Thyroid gland (tissue), 4 donors: ENCODE results near the gene BCAS3.

Experiments
- POLR2A ChIP-seq, 2 donors: fragments of 450-650 bp; IDR thresholded peaks; one replicate each; pipeline ENCODE4 v1.6.1; 2017; ENCODE audit warnings: antibody characterized with exemption in 2 of 2, mild to moderate bottlenecking in 2 of 2, moderate library complexity in 1 of 2
- TF ChIP-seq, protein P1 (sequence below), 6 experiments: fragments of 200-600 bp in 3 of 6; fragments of 450-650 bp in 3 of 6; sonication (generic) in 3 of 6; IDR thresholded peaks; one replicate each; pipeline ENCODE4 v1.5.1; 2016 to 2019; ENCODE audit warnings: antibody characterized with exemption in 6 of 6, mild to moderate bottlenecking in 2 of 6, inconsistent platforms in 1 of 6, moderate library complexity in 1 of 6

DNA sequence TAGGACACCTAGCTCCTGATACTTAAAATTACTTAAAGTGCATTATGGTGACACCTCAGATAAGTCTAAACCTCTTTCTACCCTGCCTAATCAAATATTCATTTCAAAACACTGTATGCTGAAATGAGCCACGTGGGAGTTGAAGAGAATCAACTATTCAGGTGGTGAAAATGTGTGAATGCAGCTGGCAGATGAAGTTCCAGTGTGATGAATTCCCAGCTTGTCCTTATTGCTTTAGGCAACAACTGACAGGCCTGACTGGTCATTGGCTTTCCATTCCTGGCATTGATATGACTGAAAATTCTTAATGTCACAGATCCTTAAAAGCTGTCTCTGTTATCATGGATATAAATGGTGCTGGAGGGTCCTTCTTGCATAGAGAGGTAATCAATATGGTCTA, 420.1 kb downstream of the BCAS3 start:
- TF ChIP-seq, protein P1, sequence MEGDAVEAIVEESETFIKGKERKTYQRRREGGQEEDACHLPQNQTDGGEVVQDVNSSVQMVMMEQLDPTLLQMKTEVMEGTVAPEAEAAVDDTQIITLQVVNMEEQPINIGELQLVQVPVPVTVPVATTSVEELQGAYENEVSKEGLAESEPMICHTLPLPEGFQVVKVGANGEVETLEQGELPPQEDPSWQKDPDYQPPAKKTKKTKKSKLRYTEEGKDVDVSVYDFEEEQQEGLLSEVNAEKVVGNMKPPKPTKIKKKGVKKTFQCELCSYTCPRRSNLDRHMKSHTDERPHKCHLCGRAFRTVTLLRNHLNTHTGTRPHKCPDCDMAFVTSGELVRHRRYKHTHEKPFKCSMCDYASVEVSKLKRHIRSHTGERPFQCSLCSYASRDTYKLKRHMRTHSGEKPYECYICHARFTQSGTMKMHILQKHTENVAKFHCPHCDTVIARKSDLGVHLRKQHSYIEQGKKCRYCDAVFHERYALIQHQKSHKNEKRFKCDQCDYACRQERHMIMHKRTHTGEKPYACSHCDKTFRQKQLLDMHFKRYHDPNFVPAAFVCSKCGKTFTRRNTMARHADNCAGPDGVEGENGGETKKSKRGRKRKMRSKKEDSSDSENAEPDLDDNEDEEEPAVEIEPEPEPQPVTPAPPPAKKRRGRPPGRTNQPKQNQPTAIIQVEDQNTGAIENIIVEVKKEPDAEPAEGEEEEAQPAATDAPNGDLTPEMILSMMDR (IDR thresholded peaks at IDR 0.05) = no peak
- no peak for TF ChIP-seq POLR2A (IDR thresholded peaks at IDR 0.05)
